ENCODE measurements around the gene GPT2.
"Not testable (repeated sequence)": the region's sequence is repeated elsewhere in the genome, so short reads cannot be mapped to it uniquely, and the experiment has no call there.

The GPT2 gene

GRCh38 chr16:46922239-46922638, 38.1 kb downstream of the GPT2 start:
- DNase-seq: no peak

DNA sequence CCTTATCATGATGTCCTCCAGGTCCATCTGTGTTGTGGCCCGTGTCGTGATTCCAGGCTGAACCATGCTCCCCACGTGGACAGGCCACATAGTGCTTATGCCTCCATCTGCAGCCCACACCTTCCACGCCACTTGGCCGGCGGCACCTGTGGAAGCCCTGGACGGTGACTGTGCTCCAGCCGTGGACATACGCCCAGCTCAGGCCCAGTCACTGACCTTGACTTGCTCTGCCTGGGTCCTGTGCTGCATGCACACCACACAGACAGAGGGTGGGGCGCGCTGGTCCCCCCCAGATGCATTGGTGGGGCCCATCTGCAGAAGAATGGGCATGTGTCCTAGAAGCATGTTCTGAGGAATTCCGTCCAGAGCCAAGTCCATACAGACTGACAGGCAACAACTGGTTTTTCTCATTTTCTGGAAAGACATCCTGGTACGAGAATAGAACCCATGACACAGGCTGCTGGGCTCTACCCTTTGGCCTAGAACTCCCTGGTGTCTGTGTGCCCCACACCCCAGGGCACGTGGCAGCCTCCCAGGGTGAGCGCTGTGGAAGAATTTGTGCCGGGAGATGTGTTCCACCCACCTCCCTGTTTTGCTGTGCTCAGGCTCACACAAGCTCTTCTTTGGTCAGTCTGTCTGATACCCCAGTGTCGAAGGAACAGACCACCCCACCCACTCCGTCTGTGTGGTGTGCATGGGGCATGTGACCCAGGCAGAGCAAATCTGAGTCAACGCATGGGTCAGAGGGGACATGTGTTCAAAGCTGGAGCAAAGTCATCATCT, 39.5 kb downstream of the GPT2 start:
- DNase-seq: no peak

GRCh38 chr16:46924402-46924801, 40.2 kb downstream of the GPT2 start:
- no peak for DNase-seq

DNA sequence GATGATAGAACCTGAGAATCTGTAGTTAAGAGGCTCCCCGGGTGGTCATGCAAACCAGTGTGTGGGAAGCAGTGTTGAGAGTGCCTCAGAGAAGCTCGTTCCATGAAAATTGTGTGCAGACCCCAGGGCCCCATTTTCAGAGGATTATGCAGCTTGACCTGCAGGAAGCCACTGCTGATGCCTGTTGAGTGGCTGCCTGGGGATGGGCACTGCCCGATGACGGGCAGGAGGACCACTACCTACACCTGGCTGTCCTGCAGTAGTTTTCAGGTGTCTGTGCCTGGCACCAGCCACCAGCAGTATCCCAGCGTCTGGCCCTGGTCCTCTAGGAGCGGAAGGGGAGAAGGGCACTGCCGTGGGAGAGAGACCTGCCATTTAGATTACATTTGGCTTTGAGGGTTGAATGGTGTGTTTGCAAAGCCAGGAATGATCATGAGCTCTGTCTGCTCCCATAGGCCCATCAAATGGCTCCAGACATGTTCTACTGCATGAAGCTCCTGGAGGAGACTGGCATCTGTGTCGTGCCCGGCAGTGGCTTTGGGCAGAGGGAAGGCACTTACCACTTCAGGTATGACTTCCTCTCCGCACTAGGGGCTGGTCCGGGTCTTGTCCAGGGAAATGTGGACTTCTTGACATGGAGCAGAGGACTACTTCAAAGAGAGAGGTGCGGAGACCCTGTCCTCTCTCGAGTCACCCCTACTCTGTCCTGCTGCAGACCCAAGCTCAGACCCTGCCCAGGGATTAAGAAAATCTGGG, 42.5 kb downstream of the GPT2 start:
- no peak for DNase-seq

DNA sequence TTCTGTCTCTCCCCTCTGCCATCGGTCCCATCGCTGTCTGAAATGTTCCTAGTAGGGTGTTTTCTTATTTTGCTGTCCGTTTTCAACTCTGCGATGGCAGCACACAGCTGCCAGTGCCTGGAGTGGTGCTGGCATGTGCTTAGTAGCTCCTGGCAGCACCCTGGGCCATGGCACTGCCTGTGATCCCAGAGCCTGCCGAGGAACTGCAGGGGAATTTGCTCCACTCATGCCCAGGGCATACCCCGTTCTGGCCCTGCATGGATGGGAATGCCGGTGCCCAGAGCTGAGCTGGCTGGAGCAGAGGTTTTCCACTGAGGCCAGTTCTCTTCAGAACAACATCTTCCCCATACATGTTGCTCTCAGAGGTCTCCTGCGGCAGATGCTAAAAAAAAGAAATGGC, 43.1 kb downstream of the GPT2 start:
- no peak for DNase-seq

DNA sequence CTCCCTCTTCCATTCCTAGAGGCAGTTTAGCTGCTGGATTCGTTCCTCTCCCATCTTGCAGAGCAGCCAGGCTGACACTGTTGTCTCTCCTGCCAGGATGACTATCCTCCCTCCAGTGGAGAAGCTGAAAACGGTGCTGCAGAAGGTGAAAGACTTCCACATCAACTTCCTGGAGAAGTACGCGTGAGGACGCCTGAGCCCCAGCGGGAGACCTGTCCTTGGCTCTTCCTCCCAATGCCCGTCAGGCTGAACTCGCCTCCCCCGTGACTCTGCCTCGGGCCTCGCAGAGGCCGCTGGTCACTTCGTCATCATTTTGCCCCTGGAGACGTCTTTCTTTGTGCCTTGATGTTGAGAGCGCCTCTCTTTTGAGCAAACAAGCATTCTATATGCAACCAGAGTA, 44.6 kb downstream of the GPT2 start:
- DNase-seq: no peak

GRCh38 chr16:46929378-46930332, 45.5 kb downstream of the GPT2 start:
- no peak for DNase-seq

DNA sequence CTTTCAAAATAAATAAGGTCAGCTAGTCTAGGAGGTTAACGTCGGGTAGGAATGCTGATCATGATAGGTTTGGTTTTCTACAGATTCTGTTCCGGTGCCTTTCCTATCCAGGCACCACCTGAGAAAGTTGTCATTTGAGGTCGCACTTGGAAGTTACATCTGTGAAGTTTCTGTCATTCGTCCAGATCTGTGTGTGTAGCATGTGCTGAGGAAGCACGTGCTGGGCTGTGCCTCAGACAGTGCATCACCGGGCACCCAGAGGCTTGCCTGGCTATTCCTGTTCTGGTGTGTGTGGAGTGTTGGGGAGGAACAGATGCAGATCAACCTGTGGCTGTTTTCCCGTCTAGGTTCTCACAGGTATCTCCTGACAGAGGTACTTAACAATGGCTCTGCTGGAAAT, 46.7 kb downstream of the GPT2 start:
- no peak for DNase-seq

DNA sequence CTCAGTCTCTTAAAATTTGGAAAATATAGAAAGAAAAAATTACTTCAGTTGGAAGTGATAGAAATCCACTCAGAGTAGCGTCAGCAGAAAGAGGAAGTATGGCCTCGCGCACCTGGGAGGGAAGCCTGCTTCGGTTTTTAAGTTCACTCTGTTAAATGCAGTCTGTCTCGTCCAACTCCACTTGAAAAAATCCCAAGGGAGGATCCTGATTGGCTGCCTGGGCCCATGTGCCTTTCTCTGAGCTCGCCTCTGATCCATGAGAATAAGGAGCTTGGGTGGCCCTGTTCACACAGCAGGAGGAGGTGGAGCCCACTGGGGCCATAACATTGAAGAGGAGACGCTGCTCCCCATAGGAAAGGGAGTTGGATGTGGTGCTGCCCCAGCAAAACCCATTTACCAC, 48.6 kb downstream of the GPT2 start:
- no peak for DNase-seq

- no peak for DNase-seq
These were observed 53.4 kb downstream of the GPT2 start for GRCh38 chr16:46937536-46937935.

DNA sequence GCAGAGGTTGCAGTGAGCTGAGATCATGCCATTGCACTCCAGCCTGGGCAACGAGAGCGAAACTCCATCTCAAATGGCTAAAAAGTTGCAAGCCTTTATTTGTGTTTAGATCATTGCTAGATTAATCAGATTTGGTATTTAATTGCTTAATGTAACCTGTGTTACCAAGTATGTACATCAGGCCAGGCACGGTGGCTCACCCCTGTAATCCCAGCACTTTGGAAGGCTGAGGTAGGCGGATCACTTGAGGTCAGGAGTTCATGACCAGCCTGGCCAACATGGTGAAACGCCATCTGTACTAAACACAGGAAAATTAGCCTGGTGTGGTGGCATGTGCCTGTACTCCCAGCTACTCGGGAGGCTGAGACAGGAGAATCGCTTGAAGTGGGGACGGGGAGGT, 60.6 kb downstream of the GPT2 start:
- not testable (repeated sequence) for DNase-seq

DNA sequence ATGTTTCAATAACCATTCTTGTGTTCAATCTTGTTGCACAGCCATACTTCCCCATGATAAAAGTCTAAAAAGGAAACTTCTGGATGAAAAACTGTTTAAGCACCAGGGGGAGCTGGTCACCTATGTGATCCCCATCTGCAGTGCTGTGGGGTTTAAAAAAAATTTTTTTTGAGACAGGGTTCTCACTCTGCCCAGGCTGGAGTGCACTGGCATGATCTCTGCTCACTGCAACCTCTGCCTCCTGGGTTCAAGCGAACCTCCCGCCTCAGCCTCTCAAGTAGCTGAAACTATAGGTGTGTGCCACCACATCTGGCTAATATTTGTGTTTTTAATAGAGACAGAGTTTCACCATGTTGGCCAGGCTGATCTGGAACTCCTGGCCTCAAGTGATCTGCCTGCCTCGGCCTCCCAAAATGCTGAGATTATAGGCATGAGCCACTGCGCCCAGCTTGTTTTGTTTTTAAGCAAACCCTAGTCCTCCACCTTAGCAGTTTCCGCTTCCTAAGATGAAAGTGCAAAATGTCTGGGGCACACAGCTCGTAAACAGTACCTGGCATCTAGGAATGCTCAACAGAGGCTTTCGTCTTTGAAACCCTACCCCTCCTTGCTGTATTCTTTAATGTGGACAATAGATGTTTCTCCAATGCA, 63.9 kb downstream of the GPT2 start:
- peak; percentile 35 for DNase-seq

DNA sequence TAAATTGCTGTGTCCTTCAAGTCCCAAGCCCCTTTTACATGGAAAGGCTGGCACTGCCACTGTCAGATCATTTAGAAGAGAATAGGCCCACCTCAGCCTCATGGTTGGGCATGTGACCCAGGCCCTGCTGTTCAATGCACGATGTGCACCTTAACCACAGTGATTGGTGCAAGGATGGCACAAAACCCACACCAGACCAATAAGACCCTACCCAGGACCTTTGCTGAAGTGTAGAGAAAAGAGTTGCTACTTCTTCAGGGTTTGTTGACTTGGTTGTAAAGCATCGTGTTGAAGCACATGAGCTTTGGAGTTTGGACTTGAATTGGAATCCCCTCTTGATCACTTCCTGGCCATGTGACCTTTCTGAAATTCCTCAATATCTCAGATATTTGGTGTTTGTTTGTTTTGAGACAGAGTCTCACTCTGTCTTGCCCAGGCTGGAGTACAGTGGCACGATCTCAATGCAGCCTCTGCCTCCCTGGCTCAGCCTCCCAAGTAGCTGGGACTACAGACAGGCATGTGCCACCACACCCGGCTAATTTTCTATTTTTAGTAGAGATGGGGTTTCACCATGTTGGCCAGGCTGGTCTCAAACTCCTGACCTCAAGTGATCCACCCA, 64.5 kb downstream of the GPT2 start:
- no peak for DNase-seq

- DNase-seq: no peak
These were observed 65.2 kb downstream of the GPT2 start for GRCh38 chr16:46949241-46949892.

GRCh38 chr16:46950009-46950408, 65.8 kb downstream of the GPT2 start:
- no peak for DNase-seq

GRCh38 chr16:46954562-46954961, 70.4 kb downstream of the GPT2 start:
- no peak for DNase-seq

GRCh38 chr16:46961373-46962353, 77.5 kb downstream of the GPT2 start:
- no peak for DNase-seq

DNA sequence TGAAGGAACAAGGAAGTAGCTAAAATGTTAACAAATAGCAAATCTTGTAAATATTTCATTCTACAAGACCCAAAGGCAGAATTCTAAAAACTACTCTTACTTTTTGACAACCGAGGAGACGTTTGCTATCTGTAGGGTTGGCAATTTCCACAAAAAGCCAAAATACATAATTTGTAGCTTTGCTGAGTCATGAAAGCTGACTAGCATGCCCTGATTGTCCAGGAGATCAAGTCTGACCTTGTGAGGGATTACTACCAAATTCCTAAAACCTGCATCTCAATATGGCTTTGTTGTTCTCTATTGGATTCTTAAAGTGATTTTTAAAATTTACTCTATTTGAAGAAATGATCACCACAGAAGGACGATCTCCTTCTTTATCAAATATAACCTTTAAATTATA, 78.5 kb downstream of the GPT2 start:
- no peak for DNase-seq

DNA sequence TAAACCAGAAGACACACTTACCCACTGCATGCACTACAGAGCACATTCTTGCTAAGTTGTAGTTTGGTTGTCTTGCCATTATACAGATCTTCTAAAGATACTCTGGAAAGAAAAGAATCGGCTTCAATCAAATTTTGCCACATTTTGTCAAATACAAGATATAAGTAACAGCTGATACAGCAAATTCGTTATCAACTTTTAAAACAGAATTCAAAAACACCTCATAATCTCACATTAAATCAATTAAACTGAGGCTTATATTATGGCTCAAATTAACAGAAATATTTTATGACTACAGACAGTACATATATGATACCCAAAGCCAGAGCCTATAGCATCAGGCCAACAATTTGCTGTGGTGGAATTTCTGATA, 83.9 kb downstream of the GPT2 start:
- DNase-seq: no peak

GRCh38 chr16:46970089-46970488, 85.9 kb downstream of the GPT2 start:
- DNase-seq: no peak

DNA sequence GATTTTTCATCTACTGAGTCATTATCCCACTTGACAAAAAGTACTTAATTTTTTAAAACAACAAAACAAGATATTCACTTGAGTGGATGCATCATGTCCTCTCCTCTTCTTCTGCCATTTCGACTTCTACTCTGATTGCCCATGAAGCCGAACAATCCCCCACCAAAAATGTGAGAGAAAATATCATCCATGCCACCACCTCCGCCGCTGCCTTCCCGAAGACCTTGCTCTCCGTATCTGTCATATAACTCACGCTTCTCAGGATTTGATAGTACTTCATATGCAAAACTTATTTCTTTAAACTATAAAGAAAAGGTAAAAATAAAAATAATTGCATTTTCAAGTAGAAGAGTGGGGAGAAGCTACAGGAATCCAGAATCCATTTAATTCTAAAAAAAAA, 87.1 kb downstream of the GPT2 start:
- DNase-seq: no peak
